AG08395 (cell line): ENCODE results near the gene COL6A2.
"Not testable (repeated sequence)": the region's sequence is repeated elsewhere in the genome, so short reads cannot be mapped to it uniquely, and the experiment has no call there.

ENCODE experiments used
- DNase-seq: peaks from one replicate; pipeline ENCODE4 v3.0.0; 2012; ENCODE audit warnings: mixed read lengths, low spot score

Gene COL6A2

GRCh38 chr21:46156678-46157077, 58.8 kb downstream of the COL6A2 start:
- DNase-seq = no peak

GRCh38 chr21:46157396-46157986, 59.6 kb downstream of the COL6A2 start:
- no peak for DNase-seq

GRCh38 chr21:46157987-46158451, 60.1 kb downstream of the COL6A2 start:
- no peak for DNase-seq

GRCh38 chr21:46158666-46159300, 60.9 kb downstream of the COL6A2 start:
- DNase-seq = no peak

- DNase-seq = no peak
These were observed 61.5 kb downstream of the COL6A2 start for GRCh38 chr21:46159390-46159789.

GRCh38 chr21:46159841-46160656, 62.1 kb downstream of the COL6A2 start:
- DNase-seq = no peak

GRCh38 chr21:46160657-46160906, 62.7 kb downstream of the COL6A2 start:
- DNase-seq = no peak

GRCh38 chr21:46160907-46161632, 63.2 kb downstream of the COL6A2 start:
- no peak for DNase-seq

GRCh38 chr21:46161633-46162592, 64.0 kb downstream of the COL6A2 start:
- no peak for DNase-seq

- no peak for DNase-seq
These were observed 65.5 kb downstream of the COL6A2 start for GRCh38 chr21:46163380-46163779.

- DNase-seq = no peak
These were observed 67.2 kb downstream of the COL6A2 start for GRCh38 chr21:46165098-46165497.

GRCh38 chr21:46168238-46168637, 70.3 kb downstream of the COL6A2 start:
- no peak for DNase-seq

- DNase-seq = no peak
These were observed 70.9 kb downstream of the COL6A2 start for GRCh38 chr21:46168659-46169386.

GRCh38 chr21:46170436-46171193, 72.7 kb downstream of the COL6A2 start:
- DNase-seq = not testable (repeated sequence)

GRCh38 chr21:46171585-46171984, 73.7 kb downstream of the COL6A2 start:
- no peak for DNase-seq

GRCh38 chr21:46171996-46172862, 74.3 kb downstream of the COL6A2 start:
- no peak for DNase-seq

- DNase-seq = no peak
These were observed 75.1 kb downstream of the COL6A2 start for GRCh38 chr21:46172863-46173528.

GRCh38 chr21:46173573-46173972, 75.7 kb downstream of the COL6A2 start:
- DNase-seq = no peak
